Measurements from ENCODE around the gene RIBC1. TPM values are rescaled to one million over a fixed set of nuclear protein-coding genes. Genes with fewer than 3 reads are reported as not detected.

The RIBC1 gene
- total RNA-seq, 1 donor: 3.0 TPM

Small RNA genes lying within 50 kb of the gene (small RNA-seq; reads per million reads assigned to genes)
- gene MIR6857 (not detected), gene VTRNA3-1P (not detected)

Other genes starting within 250 kb of the RIBC1 start
- 184 TPM for gene KDM5C, start 197.7 kb upstream of the RIBC1 start, total RNA-seq
- gene IQSEC2, start 141.3 kb upstream of the RIBC1 start, total RNA-seq: 5.1 TPM
- 18.0 TPM for gene SMC1A, start 219 bp upstream of the RIBC1 start, total RNA-seq
- 77.8 TPM for gene HSD17B10, start 11.5 kb downstream of the RIBC1 start, total RNA-seq